ENCODE results near the gene CA14.
A peak's percentile ranks its signal among the peaks of the same experiment; 100 is the strongest.
"Not testable (repeated sequence)": the region's sequence is repeated elsewhere in the genome, so short reads cannot be mapped to it uniquely, and the experiment has no call there.

The CA14 gene

DNA sequence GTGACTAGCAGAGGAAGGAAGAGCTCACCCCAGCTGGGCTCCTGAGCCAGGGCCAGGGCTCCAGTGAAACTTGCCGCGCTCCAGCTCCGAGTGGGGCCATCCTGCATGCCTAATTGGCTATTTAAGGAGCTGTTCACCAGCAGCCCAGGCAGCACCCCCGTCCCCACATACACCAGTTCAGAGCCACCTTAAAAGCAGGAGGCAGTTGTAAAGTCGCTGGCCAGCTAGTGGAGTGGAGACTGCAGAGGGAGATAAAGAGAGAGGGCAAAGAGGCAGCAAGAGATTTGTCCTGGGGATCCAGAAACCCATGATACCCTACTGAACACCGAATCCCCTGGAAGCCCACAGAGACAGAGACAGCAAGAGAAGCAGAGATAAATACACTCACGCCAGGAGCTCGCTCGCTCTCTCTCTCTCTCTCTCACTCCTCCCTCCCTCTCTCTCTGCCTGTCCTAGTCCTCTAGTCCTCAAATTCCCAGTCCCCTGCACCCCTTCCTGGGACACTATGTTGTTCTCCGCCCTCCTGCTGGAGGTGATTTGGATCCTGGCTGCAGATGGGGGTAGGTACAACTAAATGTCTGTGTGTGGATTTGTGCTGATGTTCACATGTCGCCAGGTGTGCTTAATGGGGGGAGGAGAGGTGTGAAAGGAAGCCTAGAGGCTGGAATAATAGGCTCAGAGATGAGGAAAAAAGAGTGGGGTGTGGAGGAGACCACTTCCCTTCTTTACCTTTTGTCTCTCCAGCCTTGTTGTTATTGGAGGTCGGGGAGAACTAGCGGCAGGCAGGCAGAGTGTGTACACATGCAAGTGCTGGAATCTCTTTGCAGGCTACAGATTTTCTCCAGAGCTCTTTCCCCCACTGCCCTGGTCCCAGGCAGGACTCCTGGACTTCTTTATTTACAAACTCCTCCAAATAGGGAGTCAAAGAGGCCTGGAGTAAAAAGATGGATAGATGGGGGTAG lies at the start of gene CA14:
Gene CA14, plus strand, starts transcription at position 151 of the 962 bp plus-strand sequence. Its CDS starts 355 bp downstream, at position 506.
- DNase-seq, result no peak

DNA sequence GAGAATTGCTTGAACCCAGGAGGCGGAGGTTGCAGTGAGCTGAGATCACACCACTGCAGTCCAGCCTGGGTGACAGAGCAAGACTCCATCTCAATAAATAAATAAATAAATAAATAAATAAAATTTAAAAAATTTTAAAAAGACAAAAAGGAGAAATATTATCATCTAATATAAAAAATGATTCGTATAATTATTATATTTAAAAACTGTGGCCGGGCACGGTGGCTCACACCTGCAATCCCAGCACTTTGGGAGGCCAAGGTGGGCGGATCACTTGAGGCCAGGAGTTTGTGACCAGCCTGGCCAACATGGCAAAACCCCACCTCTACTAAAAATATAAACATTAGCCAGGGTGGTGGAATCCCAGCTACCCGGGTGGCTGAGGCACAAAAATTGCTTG lies 49.1 kb upstream of the CA14 start:
- DNase-seq, result not testable (repeated sequence)

DNA sequence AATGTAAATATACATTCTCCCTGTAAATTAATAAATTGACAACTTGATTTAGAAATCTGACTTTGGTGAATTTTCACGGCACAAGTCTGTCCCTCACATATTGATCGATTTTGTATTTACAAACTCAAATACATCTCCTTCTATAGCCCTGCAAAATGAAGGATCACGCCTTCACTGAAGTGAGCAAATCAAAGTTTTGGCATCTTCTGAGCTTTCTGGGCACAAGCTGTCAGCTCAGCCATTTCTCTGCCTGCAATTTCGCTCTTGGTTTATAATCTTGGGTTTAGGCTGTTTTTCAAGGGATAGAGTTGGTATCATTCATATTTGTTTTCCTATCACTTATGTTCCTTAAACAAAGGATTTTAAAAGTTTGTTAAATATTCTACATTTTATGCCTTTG lies 47.5 kb upstream of the CA14 start:
- no peak for DNase-seq

DNA sequence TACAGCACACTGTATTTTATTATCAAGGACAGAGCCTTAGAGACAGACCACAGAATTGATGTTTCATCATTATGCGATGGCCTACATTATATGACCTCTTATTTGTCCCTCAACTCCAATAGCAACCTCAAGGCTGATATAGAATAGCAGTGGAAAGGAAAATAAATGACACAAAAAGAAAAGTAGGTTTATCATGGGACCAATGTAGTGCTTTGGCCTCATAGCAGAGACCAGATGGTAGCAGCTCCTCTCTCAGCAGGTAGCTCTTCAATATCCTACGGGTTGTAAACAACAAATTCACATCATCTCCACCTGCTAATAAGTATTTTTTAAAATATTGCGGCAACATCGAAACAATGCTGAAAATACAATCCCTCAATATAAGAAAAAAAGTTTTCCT lies 46.9 kb upstream of the CA14 start:
- DNase-seq, result no peak

DNA sequence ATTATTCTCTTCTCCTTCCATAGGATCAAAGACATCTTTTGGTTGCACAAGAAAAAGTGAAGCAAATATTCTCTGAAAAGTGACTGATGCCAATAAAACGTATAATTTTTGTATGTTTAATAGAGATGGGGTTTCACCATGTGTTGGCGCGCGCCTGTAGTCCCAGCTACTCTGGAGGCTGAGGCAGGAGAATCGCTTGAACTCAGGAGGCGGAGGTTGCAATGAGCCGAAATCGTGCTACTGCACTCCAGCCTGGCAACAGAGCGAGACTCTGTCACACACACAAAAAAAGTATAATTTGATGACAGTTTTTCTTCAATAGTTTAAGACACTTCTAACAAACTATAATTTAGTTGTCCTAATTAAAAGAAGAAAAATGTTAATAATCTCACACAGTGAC lies 45.5 kb upstream of the CA14 start:
- DNase-seq, result no peak

DNA sequence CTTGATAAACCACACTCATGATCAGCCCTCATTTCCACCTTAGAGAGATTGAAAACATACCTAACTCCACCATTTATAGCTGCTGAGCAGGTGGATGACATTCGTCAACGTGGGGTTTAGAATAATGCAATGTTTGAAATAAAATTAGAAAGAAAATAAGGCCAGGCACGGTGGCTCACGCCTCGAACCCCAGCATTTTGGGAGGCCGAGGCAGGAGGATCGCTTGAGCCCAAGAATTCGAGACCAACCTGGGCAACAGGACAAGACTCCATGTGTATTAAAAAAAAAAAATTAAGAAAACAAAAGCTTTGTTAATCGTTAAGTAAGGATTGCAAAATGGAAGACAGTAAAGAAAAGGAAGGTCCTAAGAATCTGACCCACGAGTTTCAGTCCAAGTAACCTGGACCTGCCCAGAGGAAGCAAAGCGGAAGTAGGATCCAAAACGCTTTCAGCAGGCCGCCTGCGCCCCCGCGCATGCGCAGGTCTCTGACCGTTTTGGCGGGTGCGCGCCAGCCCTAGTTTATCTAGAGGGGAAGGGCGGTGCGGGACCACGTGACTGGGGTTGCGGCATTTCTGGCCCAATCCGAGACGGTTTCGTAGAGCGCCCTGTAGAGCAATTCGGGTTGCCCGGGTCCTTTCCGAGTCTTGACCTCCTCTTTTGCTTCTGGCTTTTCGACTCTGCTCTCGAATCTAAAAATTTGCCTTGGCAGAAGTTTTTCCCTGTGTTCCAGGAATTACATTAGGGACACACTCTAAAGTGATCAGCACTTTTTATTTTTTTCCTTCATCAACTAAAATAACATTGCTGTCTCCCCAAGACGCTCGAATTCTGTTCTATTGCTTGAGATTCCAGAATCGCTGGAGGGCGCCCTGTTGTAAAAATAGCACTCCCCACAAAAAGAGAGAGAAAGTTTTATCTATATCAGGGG lies 44.1 kb upstream of the CA14 start:
- peak; percentile 93 for DNase-seq

DNA sequence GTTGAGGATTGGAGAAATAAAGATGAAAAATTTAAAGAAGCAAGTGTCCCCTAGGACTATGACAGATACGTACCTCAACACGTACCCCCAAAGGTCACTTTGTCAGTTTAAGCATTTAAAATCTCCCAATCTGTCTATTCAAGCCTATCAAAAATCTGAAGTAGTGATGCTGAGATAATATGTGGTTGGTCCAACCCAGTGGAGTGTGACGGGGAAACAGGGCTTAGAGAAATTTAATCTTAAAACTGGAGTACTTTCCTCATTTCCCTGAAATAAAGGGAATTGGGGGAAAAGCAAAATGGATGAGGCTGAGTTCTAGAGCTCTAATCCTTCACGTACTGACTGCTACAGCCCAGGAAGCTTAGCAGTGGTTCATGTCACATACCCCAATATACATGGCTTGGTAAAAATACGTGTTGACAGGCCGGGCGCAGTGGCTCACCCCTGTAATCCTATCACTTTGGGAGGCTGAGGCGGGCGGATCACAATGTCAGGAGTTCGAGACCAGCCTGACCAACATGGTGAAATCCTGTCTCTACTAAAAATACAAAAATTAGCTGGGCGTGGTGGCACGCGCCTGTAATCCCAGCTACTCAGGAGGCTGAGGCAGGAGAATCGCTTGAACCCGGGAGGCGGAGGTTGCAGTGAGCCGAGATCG lies 43.3 kb upstream of the CA14 start:
- DNase-seq, result not testable (repeated sequence)

DNA sequence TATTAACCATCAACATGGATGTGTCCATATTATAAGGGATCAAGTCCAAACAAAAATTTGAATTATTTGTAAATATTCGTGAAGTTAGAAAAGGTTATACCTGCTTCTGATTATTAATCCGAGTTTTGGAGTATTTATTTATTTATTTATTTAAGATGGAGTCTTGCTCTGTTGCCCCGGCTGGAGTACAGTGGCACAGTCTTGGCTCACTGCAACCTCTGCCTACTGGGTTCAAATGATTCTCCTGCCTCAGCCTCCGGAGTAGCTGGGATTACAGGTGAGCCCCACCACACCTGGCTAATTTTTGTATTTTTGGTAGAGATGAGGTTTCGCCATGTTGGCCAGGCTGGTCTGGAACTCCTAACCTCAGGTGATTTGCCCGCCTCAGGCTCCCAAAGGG lies 41.7 kb upstream of the CA14 start:
- not testable (repeated sequence) for DNase-seq

DNA sequence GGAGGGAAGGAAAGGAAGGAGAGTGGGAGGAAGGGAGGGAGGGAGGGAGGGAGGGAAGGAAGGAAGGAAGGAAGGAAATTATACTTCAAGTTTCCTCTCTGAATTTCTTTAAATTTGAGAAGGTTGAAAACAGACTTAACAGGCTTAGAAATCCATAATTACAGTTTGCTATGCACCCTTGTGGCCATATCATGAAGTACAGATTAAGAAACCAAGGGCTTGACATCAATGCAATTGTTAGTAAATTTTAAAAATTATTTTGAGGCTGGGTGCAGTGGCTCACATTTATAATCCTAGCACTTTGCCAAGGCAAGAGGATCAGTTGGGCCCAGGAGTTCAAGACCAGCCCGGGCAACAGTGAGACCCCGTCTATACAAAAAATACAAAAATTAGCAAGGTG lies 36.0 kb upstream of the CA14 start:
- no peak for DNase-seq

DNA sequence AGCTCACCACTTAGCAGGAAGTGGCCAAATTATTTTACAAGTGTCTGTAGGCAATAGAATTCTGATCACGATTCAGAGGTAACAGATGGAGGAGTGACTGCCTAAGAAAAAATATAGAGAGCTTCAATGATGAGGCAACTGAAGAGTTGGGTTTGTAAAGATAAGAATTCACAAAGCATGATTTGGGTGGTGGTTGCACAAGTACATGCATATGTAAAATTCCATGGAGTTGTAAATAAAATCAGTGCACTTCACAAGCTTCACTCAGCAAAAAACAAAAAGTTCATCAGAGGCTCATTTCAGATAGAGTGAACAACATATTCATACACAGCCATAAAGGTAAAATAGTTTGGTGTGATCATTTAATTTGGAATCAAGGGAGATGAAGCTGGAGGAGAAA lies 32.6 kb upstream of the CA14 start:
- no peak for DNase-seq

DNA sequence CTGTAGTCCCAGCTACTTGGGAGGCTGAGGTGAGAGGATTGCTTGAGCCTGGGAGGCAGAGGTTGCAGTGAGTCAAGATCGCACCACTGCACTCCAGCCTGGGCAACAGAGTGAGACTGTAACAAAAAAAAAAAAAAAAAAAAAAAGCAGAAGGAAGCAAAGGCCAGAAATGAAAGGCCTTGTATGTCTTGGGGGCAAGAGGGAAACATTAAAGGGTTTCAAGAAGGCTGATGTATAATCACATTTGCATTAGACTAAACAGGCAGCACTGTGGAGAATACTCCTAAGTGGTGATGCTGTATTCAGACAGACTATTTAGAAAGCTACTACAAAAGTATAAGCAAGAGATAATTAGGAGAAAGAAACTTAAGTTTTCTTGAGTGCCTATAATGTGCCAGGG lies 32.0 kb upstream of the CA14 start:
- no peak for DNase-seq

DNA sequence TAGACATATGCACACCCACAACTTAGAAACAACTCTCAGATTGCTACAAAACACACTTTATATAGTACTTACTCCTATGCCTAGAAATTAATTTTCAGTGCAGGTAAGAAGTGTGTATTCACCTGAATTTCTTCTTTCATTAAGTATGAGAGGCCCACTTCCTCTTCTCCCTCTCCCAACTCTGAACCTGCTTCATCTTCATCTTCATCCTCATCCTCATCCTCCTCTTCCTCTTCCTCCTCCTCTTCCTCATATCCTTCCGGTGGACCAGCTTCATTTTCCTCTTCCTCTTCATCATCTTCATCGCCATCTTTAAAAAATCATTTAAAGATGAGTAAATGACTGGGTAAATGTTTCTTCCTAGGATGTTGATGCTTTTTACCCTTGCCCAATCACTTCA lies 31.1 kb upstream of the CA14 start:
- no peak for DNase-seq

DNA sequence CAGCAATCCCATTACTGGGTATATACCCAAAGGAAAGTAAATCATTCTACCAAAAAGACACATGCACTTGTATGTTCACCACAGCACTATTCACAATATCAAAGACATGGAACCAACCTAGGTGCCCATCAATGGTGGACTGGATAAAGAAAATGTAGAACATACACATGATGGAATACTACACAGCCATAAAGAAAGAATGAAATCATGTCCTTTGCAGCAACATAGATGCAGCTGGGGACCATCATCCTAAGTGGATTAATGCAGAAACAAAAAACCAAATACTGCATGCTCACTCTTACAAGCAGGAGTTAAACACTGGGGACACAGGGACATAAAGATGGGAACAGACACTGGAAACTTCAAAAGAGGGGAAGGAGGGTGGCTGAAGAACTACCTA lies 30.3 kb upstream of the CA14 start:
- no peak for DNase-seq

DNA sequence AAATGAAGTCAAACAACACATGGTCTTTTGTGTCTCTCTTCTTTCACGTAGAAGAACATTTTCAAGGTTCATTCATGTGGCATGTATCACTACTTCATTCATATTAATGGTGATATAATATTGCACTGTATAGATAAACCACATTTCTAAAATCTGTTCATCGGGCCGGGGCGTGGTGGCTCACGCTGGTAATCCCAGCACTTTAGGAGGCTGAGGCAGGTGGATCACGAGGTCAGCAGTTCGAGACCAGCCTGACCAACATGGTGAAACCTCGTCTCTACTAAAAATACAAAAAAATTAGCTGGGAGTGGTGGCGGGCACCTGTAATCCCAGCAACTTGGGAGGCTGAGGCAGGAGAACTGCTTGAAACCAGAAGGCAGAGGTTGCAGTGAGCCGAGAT lies 29.3 kb upstream of the CA14 start:
- DNase-seq, result not testable (repeated sequence)

DNA sequence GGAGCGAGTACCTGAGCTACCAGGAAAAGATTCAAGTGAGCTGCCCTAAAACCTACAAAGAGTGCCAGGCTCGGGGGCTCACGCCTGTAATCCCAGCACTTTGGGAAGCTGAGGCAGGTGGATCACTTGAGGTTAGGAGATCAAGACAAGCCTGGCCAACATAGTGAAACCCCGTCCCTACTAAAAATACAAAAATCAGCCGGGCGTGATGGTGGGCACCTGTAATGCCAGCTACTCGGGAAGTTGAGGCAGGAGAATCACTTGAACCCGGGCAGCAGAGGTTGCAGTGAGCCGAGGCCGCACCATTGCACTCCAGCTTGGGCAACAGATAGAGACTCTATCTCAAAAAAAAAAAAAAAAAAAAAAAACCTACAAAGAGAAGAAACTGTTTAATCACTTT lies 24.7 kb upstream of the CA14 start:
- DNase-seq, result not testable (repeated sequence)

DNA sequence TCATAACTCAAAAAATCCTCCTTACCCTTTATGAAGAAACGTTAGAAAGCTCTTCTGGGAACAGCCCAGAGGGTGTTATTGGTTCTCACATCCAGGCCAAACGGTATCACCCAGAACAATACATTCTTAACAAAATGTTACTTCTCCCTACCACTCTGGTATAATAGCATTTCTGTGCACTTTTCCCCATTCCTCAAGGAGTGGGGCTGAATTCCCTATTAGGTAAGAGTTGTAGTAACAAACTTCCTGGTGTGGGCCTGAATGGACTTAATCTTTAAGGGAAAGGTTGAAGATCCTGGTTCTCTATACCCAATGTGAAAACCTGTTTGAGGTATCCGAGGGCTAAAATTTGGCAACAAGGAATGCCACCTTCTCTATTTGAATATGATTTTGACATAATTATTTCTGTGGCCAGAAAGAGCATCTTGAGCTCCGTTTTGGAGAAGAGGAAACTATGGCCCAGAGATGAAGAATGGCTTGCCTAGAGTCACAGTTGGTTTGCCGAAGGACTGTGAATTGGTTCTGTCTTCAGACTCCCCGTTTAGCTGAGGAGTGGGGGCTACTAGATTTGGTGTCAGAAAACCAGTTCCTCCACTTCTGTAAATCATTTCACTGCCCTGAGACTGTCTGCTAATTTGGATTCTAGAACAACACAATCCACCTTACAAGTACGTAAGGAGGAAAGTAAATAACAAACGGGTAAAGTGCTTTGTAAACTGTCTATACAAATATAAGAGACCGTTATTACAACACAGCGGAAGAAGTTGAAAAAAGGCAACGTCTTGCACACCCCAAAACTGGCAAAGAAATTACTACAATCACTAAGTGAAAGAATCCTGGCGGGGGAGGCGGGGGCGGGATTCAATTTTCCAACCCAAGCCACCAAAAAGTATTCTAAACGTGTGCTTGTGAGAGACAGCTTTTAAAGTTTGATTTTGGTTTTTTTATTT lies 23.9 kb upstream of the CA14 start:
- no peak for DNase-seq

DNA sequence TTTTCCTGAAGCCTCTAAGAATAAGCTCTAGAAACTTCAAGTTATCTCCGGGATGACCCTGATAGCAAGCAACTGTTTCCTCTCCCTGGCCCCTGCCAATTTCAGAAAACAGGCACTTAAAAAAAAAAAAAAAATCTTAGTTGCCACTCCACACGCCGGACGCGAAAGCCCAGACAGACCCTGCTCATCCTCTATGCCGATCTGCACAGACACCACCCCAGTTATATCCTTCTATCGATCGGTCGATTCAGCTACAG lies 23.3 kb upstream of the CA14 start:
- no peak for DNase-seq

DNA sequence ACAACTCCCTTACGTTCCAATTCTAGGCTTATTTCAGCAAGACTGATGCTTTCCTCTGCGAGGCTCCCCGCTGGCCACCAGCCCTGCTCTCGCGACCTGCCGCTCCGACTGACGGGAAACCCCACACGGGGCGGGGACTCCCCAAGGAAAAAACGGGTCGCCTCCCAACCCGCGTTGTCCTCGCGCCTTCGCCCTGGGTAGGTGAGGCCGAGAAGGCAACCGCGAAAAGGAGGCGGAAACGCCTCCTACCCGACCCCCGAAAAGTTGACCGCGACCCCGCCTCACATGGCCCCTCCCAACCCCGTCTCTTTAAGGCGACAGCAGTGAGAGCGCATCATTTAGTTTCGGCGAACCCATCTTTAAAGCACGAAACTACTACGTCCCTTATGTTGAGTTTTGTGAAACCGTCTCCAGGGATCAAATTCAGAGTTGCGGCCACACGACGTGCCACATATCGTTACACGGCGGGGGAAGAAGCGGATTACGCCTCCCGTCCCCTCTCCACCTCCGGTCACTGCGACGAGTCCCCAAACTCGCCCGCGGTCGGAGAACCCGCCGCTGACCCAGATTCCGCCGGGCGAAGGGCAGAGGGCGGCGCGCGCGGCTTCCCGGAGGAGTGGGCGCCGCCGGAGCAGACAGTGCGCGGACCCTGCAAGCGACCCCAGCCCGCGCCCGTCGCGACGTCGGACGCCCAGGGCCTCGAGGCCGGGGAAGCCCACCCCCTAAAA lies 22.8 kb upstream of the CA14 start:
- peak; percentile 23 for DNase-seq

DNA sequence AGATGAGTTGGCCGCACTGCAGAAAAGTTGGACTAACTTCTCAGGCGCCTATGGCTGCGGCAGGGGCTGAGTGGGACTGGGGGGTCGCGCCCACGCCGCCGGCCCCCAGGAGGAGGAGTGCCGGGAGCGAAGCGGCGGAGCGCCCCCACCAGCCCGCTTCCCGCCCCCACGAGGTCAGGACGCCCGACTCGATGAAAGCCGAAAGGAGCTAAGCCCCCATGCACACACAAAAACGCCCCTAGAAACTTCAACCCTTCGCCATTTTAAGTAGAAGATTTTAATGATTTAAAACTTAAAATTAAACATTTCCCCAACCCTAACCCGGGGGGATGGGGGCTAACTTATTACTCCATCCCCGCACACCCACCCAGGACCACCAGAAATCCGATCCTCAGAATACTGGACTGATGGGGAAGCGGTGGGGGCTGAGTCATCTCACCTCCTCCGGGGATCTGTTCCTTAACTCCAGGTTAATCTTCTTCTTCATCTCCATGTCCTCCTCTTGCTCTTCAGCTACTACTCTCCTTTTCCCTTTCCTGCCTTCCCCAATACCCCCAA lies 22.2 kb upstream of the CA14 start:
- no peak for DNase-seq

DNA sequence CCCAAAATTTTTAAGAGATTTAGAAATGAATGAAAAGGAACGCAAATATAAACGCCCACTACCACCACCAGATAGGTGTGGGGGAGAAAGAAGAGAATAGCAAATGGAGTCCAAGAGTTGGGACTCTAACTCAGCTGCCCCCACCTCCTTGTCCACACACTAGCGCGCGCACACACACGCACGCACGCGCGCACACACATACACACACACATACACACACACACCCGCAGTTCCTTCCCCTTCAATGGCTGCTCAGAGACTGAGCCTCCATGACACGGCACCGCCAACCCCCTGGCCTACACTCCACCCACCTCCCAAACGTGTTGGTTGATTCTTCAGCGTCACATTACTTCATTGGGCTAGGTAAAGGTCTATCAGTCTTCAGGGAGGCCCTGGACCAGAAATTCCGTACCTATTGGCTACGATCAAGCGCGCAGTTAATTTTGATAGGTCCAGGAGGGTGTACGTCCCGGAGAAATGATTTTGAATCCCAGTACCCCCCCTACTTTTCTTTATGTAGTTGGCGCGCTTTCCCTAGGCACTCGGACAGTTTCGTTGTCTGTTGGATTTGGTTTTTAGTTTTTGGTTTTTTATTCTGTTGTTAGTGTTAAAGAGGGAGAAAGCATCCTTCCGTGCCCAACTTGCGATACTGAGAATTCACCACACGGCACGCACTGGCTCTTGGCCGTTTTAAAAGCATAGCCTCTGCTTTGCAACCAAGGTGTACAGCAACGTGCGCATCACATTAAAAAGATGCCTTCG lies 21.5 kb upstream of the CA14 start, which contains the start of gene ANP32E:
Gene ANP32E, minus strand, starts transcription at position 261 of the 762 bp plus-strand sequence. CDS start 326 bp downstream, outside the sequence.
- DNase-seq, result peak; percentile 99

All from NCI-H774 (cell line).